Esophagus squamous epithelium (tissue), 5 donors: ENCODE measurements around the gene LPXN. TPM values are rescaled to one million over a fixed set of nuclear protein-coding genes. Genes with fewer than 3 reads are reported as not detected.

Experiments
- DNase-seq: peaks from one replicate; lab custom pipeline; 2025; lab: John Stamatoyannopoulos, UW
- H3K27ac ChIP-seq, 4 donors: fragments of 200-600 bp; sonication (generic); one replicate each; pipeline ENCODE4 v1.5.1; 2016 to 2019; ENCODE audit warnings: mild to moderate bottlenecking in 1 of 4
- H3K27me3 ChIP-seq, 4 donors: fragments of 200-600 bp; sonication (generic); 1 replicate in 3 of 4; 2 replicates in 1 of 4; pipeline versions ENCODE4 v1.5.1 to v1.6.0; 2017 to 2021; ENCODE audit warnings: antibody characterized with exemption in 1 of 4
- H3K36me3 ChIP-seq, 3 donors: fragments of 200-600 bp; sonication (generic); one replicate each; pipeline ENCODE4 v1.5.1; 2016 to 2019
- H3K4me1 ChIP-seq, 3 donors: fragments of 200-600 bp; sonication (generic); one replicate each; pipeline ENCODE4 v1.5.1; 2017 to 2019
- H3K4me3 ChIP-seq, 4 donors: fragments of 200-600 bp; sonication (generic); 1 replicate in 3 of 4; 2 replicates in 1 of 4; pipeline ENCODE4 v1.5.1; 2016 to 2019; ENCODE audit warnings: mild to moderate bottlenecking in 2 of 4, moderate library complexity in 1 of 4
- H3K9me3 ChIP-seq, 3 donors: fragments of 200-600 bp; sonication (generic); one replicate each; pipeline ENCODE4 v1.5.1; 2016 to 2019
- POLR2A ChIP-seq, 4 donors: fragments of 450-650 bp; IDR thresholded peaks; one replicate each; pipeline ENCODE4 v1.6.1; 2017; ENCODE audit warnings: antibody characterized with exemption in 4 of 4, mild to moderate bottlenecking in 4 of 4, moderate library complexity in 3 of 4
- WGBS, 2 donors: methylation state at CpG; one replicate each; pipeline ENCODE4 v1.1.5; 2018; 5-methylcytosine and 5-hydroxymethylcytosine counted together
- intact Hi-C: fragments of 100-400 bp; cut with DNase I; formaldehyde crosslinking; loops from one replicate; pipeline ENCODE4 v1.15.0; 2022
- total RNA-seq, 4 donors: library from RNA; depleted of rRNA; stranded (reverse); fragments of >200 nt; gene quantifications; one replicate each; pipeline ENCODE4 v1.1.0, GENCODE V29; 2016
- TF ChIP-seq, protein P1 (sequence below), 6 experiments: fragments of 450-650 bp in 4 of 6; fragments of 200-600 bp in 2 of 6; sonication (generic) in 2 of 6; IDR thresholded peaks; one replicate each; pipeline ENCODE4 v1.5.1; 2016 to 2019; ENCODE audit warnings: antibody characterized with exemption in 6 of 6, mild to moderate bottlenecking in 4 of 6, moderate library complexity in 4 of 6
- donor health status: DM: yes; HTN: yes; CAD: no.

Gene LPXN
- total RNA-seq, 4 donors from 2014 or later: 1.7 to 12.4 (median 4.4) TPM

DNA sequence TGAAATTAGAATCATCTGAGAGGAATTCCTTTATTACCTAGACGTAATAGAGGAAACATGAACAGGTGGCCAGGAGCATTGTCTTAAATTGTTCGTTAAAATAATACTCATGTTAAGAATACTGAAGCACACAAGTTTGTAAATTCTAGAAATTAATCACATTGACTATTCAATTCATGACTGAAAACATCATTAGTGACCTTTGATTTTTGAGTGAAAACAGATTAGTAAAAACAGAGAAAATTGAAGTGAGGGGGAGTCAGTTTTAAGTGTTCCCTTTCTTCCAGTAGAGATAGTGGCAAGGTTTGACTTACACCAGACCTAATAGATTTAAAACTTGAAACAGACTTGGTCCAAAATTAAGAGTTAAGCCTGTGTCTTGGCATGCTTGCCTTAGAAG lies 4.7 kb upstream of the LPXN start:
- intact Hi-C loops: no loop called here
- Histone ChIP-seq H3K4me1 (peaks cover 9 to 77% (median 47%) of the 10 kb centered on the region in 3 donors), H3K9me3 (no peaks in the 10 kb centered on the region), H3K27me3 (no peaks in the 10 kb centered on the region), H3K4me3 (peak overlapping the region; percentile 95 to 98 (median 96)), H3K36me3 (no peaks in the 10 kb centered on the region), H3K27ac (peak overlapping the region; percentile 55 to 100 (median 97))
- TF ChIP-seq, protein P1, sequence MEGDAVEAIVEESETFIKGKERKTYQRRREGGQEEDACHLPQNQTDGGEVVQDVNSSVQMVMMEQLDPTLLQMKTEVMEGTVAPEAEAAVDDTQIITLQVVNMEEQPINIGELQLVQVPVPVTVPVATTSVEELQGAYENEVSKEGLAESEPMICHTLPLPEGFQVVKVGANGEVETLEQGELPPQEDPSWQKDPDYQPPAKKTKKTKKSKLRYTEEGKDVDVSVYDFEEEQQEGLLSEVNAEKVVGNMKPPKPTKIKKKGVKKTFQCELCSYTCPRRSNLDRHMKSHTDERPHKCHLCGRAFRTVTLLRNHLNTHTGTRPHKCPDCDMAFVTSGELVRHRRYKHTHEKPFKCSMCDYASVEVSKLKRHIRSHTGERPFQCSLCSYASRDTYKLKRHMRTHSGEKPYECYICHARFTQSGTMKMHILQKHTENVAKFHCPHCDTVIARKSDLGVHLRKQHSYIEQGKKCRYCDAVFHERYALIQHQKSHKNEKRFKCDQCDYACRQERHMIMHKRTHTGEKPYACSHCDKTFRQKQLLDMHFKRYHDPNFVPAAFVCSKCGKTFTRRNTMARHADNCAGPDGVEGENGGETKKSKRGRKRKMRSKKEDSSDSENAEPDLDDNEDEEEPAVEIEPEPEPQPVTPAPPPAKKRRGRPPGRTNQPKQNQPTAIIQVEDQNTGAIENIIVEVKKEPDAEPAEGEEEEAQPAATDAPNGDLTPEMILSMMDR (IDR thresholded peaks at IDR 0.05): no peak
- no peak for DNase-seq
- WGBS, 2 donors: 3 to 4% methylated on average over 2 of the region's 2 CpGs

DNA sequence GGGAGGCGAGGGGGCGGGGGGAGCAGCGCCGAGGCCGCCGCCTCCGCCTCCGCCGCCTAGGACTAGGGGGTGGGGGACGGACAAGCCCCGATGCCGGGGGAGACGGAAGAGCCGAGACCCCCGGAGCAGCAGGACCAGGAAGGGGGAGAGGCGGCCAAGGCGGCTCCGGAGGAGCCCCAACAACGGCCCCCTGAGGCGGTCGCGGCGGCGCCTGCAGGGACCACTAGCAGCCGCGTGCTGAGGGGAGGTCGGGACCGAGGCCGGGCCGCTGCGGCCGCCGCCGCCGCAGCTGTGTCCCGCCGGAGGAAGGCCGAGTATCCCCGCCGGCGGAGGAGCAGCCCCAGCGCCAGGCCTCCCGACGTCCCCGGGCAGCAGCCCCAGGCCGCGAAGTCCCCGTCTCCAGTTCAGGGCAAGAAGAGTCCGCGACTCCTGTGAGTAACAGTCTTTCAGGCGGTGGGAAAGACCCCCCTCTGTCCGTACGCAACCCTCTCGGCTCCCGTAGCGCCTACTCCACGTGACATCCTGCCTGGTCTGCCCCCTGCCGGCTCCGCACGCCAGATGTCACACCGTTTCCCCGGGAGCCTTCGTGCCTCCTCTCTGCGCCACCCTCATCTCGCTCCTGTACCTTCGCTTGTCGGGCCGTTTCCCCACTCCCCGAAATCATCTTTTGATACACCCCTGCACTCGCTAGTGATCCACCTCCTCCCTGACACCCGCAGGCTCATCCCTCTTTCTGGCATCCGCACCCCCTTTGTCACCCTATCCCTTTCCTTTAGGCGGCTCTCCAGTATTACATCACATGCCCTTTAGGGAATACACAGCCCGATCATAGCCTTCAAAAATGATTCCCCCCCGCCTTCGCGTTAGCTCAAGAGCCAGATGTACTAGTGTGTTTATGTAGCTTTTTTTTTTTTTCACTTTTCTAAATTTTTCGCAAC lies 3.8 kb upstream of the LPXN start:
- Histone ChIP-seq H3K27ac (peak overlapping the region; percentile 95 to 100 (median 100)), H3K9me3 (no peaks in the 10 kb centered on the region), H3K4me1 (peaks cover 9 to 77% (median 56%) of the 10 kb centered on the region in 3 donors), H3K4me3 (peak overlapping the region; percentile 95 to 98 (median 96)), H3K36me3 (no peaks in the 10 kb centered on the region), H3K27me3 (no peaks in the 10 kb centered on the region)
- intact Hi-C loops: no loop called here
- WGBS, 2 donors: 0% methylated on average over 30 of the region's 78 CpGs
- peak in 3 of 4 donors; percentile 27 to 70 (median 60) for TF ChIP-seq POLR2A (IDR thresholded peaks at IDR 0.05)
- TF ChIP-seq, protein P1 (IDR thresholded peaks at IDR 0.05): peak; percentile 68 to 92 (median 88)
- DNase-seq: peak; percentile 60

DNA sequence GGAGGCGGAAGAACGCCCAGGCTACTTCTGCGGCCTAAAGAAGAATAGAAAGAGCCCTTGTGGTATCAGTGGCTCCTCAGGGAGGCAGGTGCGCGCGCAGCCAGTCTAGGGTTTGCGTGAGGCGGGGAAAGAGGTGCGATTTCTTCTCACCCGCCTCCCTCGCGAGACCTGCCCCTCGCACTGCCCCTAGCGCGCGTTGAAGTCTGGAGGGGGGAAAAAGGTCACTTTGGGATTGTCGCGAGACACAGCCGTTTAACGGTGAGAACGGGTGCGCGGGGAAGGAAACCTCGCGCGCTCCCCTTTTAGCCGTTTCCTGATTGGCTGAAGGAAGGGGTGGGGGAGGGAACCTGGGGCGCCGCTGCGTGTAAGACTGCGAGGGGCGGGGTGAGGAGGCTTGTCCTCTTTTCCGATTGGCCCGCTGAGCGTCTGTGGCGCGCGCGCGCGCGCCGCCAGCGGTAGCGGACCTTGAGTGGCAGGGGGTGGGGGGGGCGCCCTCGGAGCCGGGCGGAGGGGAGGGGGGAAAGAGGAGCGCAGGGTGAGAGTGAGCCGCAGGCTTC lies 3.1 kb upstream of the LPXN start, which contains the start of gene ZFP91:
TSS of gene ZFP91 (plus strand) at position 429 of the 557 bp plus-strand sequence. CDS start 219 bp downstream, outside the sequence.
- TF ChIP-seq POLR2A (IDR thresholded peaks at IDR 0.05): peak in 3 of 4 donors; percentile 48 to 79 (median 75)
- TF ChIP-seq, protein P1 (IDR thresholded peaks at IDR 0.05): peak in 1 of 6 experiments; percentile 15
- DNase-seq: peak; percentile 94
- Histone ChIP-seq H3K36me3 (no peaks in the 10 kb centered on the region), H3K4me3 (peak within 1 kb of the TSS; percentile 95 to 98 (median 96)), H3K4me1 (peaks cover 9 to 77% (median 63%) of the 10 kb centered on the region in 3 donors), H3K9me3 (no peaks in the 10 kb centered on the region), H3K27ac (peak within 1 kb of the TSS; percentile 95 to 100 (median 100)), H3K27me3 (no peaks in the 10 kb centered on the region)
- 0 to 1% methylated on average over 18 to 25 of the region's 51 CpGs for WGBS, 2 donors
- intact Hi-C loops: no loop called here

DNA sequence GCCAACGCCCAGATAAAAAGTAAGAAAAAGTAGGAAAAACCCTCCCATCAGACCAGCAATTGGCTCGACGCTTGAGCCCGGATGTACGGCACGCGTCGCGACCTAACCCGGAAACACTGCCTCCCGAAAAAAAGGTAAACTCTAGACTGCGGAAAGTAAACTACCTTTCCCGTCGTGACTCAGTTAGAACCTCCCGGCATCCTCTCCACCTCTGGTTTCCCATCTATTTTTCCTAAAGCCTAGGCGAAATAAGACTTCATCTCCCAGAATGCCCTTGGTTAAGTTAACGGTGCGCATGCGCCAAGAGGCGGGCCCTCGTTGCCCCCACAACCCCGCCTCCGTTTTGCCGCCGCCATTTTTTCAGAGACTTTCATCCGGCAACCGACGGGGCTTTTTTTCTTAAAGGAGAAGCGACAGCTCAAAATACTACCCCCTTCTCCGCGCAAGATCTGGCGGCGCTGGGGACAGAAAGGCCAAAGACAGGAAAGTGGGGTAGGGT lies 2.5 kb upstream of the LPXN start:
- TF ChIP-seq, protein P1 (IDR thresholded peaks at IDR 0.05): no peak
- TF ChIP-seq POLR2A (IDR thresholded peaks at IDR 0.05): no peak
- peak; percentile 82 for DNase-seq
- peaks cover 14 to 77% (median 63%) of the 10 kb centered on the region in 3 donors for H3K4me1 ChIP-seq
- H3K36me3 ChIP-seq: no peaks in the 10 kb centered on the region
- no peaks in the 10 kb centered on the region for H3K9me3 ChIP-seq
- no peaks in the 10 kb centered on the region for H3K27me3 ChIP-seq
- H3K27ac ChIP-seq: peak overlapping the region; percentile 95 to 100 (median 100)
- peak overlapping the region; percentile 95 to 98 (median 96) for H3K4me3 ChIP-seq
- WGBS, 2 donors: 0% methylated on average over 18 to 31 of the region's 33 CpGs
- intact Hi-C loops: no loop called here
